T-helper 2 cell treated with Interferon-gamma antibody and Interleukin-4, amounts not matched to agents 5 μg/mL and 100 μg/mL, for 36 hours (primary cell): ENCODE results near the gene PIP5KL1.
A peak's percentile ranks its signal among the peaks of the same experiment; 100 is the strongest.

Experiments used
- DNase-seq: peaks from one replicate; pipeline ENCODE4 v3.0.0; 2021; ENCODE audit warnings: low spot score
- H3K27ac Mint-ChIP-seq: one replicate; pipeline ENCODE4 v1.8.0; 2021; ENCODE audit warnings: mild to moderate bottlenecking, mixed read lengths
- H3K27me3 Mint-ChIP-seq: one replicate; pipeline ENCODE4 v1.8.0; 2021; ENCODE audit warnings: low read depth, mixed read lengths
- H3K36me3 Mint-ChIP-seq: one replicate; pipeline ENCODE4 v1.8.0; 2021; ENCODE audit warnings: low read depth, mixed read lengths
- H3K4me1 Mint-ChIP-seq: one replicate; pipeline ENCODE4 v1.8.0; 2021; ENCODE audit warnings: low read depth, mixed read lengths
- H3K4me3 Mint-ChIP-seq: one replicate; pipeline ENCODE4 v1.8.0; 2022; ENCODE audit warnings: mild to moderate bottlenecking, moderate library complexity, mixed read lengths
- H3K9me3 Mint-ChIP-seq: one replicate; pipeline ENCODE4 v1.8.0; 2021; ENCODE audit warnings: mixed read lengths

Gene PIP5KL1

DNA sequence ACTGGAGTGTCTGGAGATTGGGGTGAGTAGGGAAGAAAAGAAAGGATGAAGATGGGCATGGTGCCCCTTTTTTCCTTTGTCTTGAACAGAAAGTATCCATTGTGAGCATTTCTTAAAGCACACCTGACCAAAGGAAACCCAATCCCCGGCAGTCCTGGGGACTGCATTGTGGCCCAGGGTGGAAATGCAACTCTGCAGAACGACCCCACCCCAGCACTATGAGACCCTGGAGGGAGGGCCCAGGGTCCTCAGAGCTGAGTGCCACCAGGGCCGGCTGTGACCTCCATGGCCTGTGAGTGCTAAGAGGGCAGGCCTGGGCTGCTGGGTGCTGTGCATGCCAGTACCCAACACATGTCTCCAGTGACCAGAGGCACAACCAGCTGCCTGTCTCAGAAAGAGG lies 31.7 kb upstream of the PIP5KL1 start:
- H3K9me3 Mint-ChIP-seq, result no peaks in the 10 kb centered on the region
- no peak overlapping the region for H3K4me3 Mint-ChIP-seq
- H3K36me3 Mint-ChIP-seq, result peaks cover 72% of the 10 kb centered on the region
- no peak overlapping the region for H3K27ac Mint-ChIP-seq
- H3K4me1 Mint-ChIP-seq, result peaks cover 82% of the 10 kb centered on the region
- no peaks in the 10 kb centered on the region for H3K27me3 Mint-ChIP-seq
- no peak for DNase-seq

DNA sequence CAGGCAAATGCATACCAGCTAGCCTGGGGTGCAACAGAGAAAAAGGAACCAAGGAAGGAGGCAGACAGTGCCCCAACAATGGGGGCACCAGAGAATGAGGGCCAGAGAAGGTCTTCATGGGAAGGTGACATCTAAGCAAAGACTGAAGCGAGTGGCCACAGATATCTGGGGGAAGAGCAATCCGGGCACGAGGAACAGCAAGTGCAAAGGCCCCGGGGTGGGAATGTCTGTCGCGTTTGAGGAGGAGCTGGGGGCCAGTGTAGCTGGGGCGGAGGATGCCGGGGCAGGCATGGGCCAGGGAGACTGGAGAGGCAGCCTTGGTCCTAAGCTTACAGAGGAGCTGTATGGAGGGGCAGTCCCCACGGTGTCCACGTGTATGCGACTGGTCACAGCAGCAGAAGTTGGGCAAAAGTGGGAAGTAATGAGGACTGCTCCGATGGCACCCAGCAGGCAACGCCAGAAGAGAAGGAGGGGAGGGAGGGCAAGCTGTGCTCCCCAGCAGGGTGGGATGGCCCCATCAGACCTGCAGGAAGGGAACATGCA lies 31.1 kb upstream of the PIP5KL1 start:
- peaks cover 80% of the 10 kb centered on the region for H3K4me1 Mint-ChIP-seq
- peak overlapping the region; percentile 34 for H3K27ac Mint-ChIP-seq
- H3K27me3 Mint-ChIP-seq, result no peaks in the 10 kb centered on the region
- H3K4me3 Mint-ChIP-seq, result peak overlapping the region; percentile 53
- H3K9me3 Mint-ChIP-seq, result no peaks in the 10 kb centered on the region
- DNase-seq, result no peak
- peaks cover 74% of the 10 kb centered on the region for H3K36me3 Mint-ChIP-seq

DNA sequence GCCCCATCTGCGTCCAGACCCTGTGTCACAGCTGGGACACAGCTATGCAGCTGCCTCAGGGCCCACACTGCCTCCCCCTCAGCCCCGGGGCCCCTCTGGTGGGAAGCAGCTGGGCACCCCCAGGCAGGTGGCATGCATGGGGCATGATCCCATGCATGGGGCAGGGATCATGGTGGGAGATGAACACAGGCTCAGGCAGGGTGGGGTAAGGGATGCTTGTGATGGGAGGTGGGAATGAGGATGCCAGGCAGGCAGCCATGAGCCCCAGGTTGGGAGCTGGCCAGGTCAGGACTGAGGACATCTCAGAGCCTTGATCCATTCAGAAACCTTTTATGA lies 30.5 kb upstream of the PIP5KL1 start:
- no peak for DNase-seq
- Mint-ChIP-seq H3K27me3 (no peaks in the 10 kb centered on the region), H3K27ac (peak overlapping the region; percentile 34), H3K9me3 (no peaks in the 10 kb centered on the region), H3K4me3 (peak overlapping the region; percentile 53), H3K36me3 (peaks cover 74% of the 10 kb centered on the region), H3K4me1 (peaks cover 77% of the 10 kb centered on the region)

DNA sequence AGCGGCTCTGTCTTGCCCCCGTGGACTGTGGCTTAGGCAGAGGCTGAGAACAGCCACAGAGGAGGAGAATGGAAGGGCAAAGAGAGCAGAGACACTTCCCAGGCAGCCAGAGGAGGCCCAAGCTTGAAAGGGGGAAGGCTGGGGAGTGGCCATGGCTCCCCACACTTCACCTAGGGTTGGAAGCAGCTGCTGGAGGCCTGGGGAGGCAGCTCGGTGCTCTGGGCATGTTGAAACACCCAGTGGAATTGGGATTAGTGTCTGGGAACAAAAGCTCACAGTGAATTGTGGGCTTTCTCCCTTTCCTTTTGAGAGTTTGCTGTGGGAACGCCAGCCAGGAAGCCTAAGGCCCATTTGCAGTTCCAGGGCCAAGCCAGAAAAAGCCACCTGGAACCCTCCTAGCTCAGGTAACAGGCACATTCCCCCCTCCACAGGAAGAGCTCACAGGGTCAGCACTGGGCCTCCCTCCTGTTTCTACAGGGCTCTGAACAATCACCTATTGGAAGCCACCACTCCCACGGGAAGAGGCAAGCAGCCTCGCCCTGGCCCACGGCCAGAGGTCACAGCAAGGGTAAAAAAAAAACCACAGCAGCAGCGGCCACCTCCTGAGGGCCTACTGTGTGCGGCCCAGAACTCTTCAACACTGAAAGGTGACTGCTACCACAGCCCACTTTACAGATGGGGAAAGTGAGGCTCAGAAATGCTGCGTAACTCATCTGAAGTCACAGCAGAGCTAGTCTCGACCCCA lies 30.0 kb upstream of the PIP5KL1 start:
- H3K9me3 Mint-ChIP-seq, result no peaks in the 10 kb centered on the region
- peaks cover 78% of the 10 kb centered on the region for H3K4me1 Mint-ChIP-seq
- H3K36me3 Mint-ChIP-seq, result peaks cover 76% of the 10 kb centered on the region
- no peaks in the 10 kb centered on the region for H3K27me3 Mint-ChIP-seq
- peak overlapping the region; percentile 47 for H3K27ac Mint-ChIP-seq
- DNase-seq, result no peak
- H3K4me3 Mint-ChIP-seq, result peak overlapping the region; percentile 2

DNA sequence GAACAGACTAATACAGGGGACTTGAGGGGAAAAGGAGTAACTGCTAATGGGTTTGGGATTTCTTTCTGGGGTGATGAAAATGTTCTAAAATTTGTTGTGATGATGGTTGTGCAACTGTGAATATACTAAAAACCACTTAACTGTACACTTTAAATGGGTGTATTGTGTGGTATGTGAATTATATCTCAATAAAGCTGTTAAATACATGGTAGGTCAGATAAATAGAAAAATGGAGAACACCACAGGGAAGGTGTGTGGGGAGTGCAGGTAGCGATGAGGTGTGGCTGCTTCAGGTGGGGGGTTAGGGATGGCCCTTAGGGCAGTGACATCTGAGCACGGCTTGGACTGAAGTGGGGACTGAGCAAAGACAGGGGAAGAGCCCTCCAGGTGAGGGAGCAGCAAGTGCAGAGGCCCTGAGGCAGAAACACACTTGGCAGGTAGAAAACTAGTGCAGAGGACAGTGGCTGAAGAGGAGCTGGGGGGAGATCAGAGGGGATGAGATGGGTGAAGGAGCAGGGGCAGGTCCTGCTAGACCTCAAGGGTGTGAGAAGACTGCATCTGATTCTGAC lies 29.3 kb upstream of the PIP5KL1 start:
- H3K36me3 Mint-ChIP-seq, result peaks cover 74% of the 10 kb centered on the region
- no peaks in the 10 kb centered on the region for H3K9me3 Mint-ChIP-seq
- peak overlapping the region; percentile 2 for H3K4me3 Mint-ChIP-seq
- H3K27ac Mint-ChIP-seq, result peak overlapping the region; percentile 39
- peaks cover 75% of the 10 kb centered on the region for H3K4me1 Mint-ChIP-seq
- H3K27me3 Mint-ChIP-seq, result no peaks in the 10 kb centered on the region
- DNase-seq, result no peak

- Mint-ChIP-seq H3K27me3 (no peaks in the 10 kb centered on the region), H3K27ac (peak overlapping the region; percentile 37), H3K36me3 (peaks cover 72% of the 10 kb centered on the region), H3K4me3 (peak overlapping the region; percentile 2), H3K9me3 (no peaks in the 10 kb centered on the region), H3K4me1 (peaks cover 78% of the 10 kb centered on the region)
- DNase-seq, result no peak
Measured at GRCh38 chr9:127959398-127959797, 28.8 kb upstream of the PIP5KL1 start.

DNA sequence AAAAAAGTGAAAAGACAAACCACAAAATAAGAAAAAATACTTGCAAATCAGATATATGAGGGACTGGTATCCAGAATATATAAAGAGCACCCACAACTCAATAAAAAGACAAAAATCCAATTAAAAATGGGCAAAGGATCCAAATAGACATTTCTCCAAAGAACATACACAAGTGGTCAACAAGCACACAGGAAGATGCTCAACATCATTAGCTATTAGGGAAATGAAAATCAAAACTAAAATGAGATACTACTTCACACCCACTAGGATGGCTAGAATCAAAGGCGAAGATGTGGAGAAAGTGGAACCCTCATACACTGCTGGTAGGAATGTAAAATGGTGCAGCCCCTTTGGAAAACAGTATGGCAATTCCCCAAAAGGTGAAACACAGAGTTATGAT lies 28.2 kb upstream of the PIP5KL1 start:
- DNase-seq, result no peak
- Mint-ChIP-seq H3K9me3 (no peaks in the 10 kb centered on the region), H3K27me3 (no peaks in the 10 kb centered on the region), H3K27ac (peak overlapping the region; percentile 12), H3K4me3 (peak overlapping the region; percentile 1), H3K4me1 (peaks cover 78% of the 10 kb centered on the region), H3K36me3 (peaks cover 72% of the 10 kb centered on the region)

- Mint-ChIP-seq H3K27ac (peak overlapping the region; percentile 71), H3K4me3 (peak overlapping the region; percentile 65), H3K4me1 (peaks cover 61% of the 10 kb centered on the region), H3K27me3 (no peaks in the 10 kb centered on the region), H3K36me3 (peaks cover 52% of the 10 kb centered on the region), H3K9me3 (no peaks in the 10 kb centered on the region)
- peak; percentile 84 for DNase-seq
Measured at GRCh38 chr9:127955294-127956015, 24.9 kb upstream of the PIP5KL1 start.

- H3K27me3 Mint-ChIP-seq, result no peaks in the 10 kb centered on the region
- H3K9me3 Mint-ChIP-seq, result no peaks in the 10 kb centered on the region
- no peak for DNase-seq
- H3K27ac Mint-ChIP-seq, result peak overlapping the region; percentile 71
- peaks cover 51% of the 10 kb centered on the region for H3K36me3 Mint-ChIP-seq
- peak overlapping the region; percentile 40 for H3K4me3 Mint-ChIP-seq
- H3K4me1 Mint-ChIP-seq, result peaks cover 61% of the 10 kb centered on the region
Measured at GRCh38 chr9:127954831-127955293, 24.3 kb upstream of the PIP5KL1 start.

- H3K27ac Mint-ChIP-seq, result peak overlapping the region; percentile 68
- peaks cover 43% of the 10 kb centered on the region for H3K36me3 Mint-ChIP-seq
- no peak for DNase-seq
- peak overlapping the region; percentile 40 for H3K4me3 Mint-ChIP-seq
- no peaks in the 10 kb centered on the region for H3K9me3 Mint-ChIP-seq
- peaks cover 56% of the 10 kb centered on the region for H3K4me1 Mint-ChIP-seq
- no peaks in the 10 kb centered on the region for H3K27me3 Mint-ChIP-seq
Measured at GRCh38 chr9:127953768-127954505, 23.4 kb upstream of the PIP5KL1 start.

DNA sequence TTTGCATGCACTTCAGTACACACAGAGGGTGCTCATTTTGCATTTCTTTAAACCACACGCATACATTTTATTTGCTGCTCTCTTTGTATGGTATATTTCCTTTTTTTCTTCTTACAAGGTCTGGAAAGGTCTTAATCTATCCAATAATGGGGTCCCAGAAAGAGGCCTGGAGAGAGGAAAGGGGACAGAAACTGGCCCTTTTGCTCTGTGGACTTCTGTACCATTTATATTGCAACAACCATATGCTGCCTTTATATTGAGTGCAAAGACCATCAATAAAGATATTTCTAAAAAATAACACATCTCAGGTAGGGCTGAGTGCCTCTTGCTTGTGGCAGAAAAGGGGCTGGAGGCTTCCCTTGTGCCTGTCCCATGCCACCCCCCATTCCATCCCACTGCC lies 22.6 kb upstream of the PIP5KL1 start:
- no peaks in the 10 kb centered on the region for H3K9me3 Mint-ChIP-seq
- H3K27ac Mint-ChIP-seq, result no peak overlapping the region
- H3K4me1 Mint-ChIP-seq, result peaks cover 53% of the 10 kb centered on the region
- DNase-seq, result no peak
- H3K4me3 Mint-ChIP-seq, result no peak overlapping the region
- H3K36me3 Mint-ChIP-seq, result peaks cover 43% of the 10 kb centered on the region
- no peaks in the 10 kb centered on the region for H3K27me3 Mint-ChIP-seq

DNA sequence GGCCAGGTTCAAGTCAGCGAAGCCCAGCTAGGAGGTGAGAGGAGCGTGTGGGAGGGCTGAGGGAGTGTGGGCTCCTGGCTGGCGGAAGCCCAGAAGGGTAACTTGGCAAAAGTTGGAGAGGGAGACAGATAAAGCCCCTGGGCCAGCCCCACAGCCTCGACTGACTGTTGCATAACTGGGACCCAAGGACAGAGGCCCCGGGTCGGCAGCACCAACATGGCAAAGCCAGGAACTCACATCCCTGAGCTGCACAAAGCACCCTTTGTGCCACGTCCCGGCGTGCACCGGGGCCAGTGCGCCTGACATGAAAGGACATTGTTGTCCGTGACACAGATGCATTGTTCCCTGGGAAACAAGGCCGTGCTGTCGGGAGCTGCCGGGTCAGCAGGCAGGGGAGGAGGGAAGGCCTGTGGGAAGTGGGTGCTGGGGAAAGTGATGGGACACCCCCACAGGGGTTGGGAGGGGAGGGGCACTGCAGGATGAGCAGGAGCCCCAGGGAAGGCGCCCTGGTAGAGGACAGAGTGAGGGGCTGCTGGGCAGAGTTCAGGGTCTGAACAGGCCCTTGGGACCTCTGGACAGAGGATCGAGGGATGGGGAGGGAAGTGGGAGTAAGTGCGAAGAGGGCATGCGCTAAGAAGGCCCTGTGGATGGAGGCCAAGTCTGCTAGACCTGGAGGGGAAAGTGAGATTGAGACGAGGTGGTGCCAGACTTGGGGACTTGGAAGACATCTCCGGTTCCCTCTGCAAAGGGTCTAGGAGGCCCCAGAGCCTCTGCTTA lies 20.1 kb upstream of the PIP5KL1 start:
- Mint-ChIP-seq H3K4me3 (peak overlapping the region; percentile 12), H3K27ac (peak overlapping the region; percentile 34)

More for the DNA sequence above, 20.1 kb upstream of the PIP5KL1 start:
- Mint-ChIP-seq H3K4me1 (peaks cover 42% of the 10 kb centered on the region), H3K36me3 (peaks cover 44% of the 10 kb centered on the region), H3K27me3 (no peaks in the 10 kb centered on the region), H3K9me3 (no peaks in the 10 kb centered on the region)
- DNase-seq, result no peak
